ENCODE measurements around the gene ARSA.

DNA sequence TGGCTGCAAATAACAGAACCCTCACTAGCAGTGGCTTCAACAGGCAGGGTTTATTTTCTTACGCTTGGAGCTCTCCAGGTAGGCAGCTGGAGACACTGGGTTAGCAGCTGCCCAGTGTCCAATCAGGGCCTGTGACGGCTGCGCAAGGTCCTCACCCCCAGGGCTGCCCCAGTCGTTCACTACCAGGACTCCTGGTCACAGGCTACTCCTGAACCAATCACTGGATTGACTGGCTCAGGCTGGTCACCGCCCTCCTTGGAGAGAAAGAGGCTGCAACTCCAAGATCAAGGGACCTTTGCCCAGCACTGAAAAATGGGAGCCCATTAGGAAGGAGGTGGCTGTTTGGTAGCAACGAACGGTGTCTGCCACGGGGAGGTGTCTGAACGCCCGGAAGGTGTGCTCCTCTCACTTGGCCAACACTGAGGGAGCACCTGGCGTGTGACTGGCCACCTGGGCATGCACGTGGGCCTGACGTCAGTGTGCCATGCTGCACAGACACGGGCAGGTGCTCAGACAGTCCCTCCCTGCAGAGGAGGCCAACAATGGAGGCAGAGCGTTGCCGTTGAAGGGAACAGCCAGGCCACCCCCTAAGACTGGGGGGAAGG lies 5.1 kb downstream of the ARSA start:
- TF ChIP-seq, protein P1, sequence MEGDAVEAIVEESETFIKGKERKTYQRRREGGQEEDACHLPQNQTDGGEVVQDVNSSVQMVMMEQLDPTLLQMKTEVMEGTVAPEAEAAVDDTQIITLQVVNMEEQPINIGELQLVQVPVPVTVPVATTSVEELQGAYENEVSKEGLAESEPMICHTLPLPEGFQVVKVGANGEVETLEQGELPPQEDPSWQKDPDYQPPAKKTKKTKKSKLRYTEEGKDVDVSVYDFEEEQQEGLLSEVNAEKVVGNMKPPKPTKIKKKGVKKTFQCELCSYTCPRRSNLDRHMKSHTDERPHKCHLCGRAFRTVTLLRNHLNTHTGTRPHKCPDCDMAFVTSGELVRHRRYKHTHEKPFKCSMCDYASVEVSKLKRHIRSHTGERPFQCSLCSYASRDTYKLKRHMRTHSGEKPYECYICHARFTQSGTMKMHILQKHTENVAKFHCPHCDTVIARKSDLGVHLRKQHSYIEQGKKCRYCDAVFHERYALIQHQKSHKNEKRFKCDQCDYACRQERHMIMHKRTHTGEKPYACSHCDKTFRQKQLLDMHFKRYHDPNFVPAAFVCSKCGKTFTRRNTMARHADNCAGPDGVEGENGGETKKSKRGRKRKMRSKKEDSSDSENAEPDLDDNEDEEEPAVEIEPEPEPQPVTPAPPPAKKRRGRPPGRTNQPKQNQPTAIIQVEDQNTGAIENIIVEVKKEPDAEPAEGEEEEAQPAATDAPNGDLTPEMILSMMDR (conservative IDR thresholded peaks at IDR 0.05; ENCODE audit: low read depth, low read length), result no peak
- TF ChIP-seq EZH2 (IDR thresholded peaks at IDR 0.05; ENCODE audit: low read length, unreplicated experiment), result no peak
